H9 (cell line): ENCODE data around the gene FANCC. TPM values are rescaled to one million over a fixed set of nuclear protein-coding genes. Genes with fewer than 3 reads are reported as not detected.
"Not testable (repeated sequence)": the region's sequence is repeated elsewhere in the genome, so short reads cannot be mapped to it uniquely, and the experiment has no call there.

Experiments
- DNase-seq: peaks from one replicate; pipeline ENCODE4 v3.0.0-alpha.2; 2017
- H2AFZ ChIP-seq: one replicate; pipeline ENCODE4 v1.6.1; 2013; ENCODE audit warnings: mild to moderate bottlenecking, low read length, control low read depth, moderate library complexity
- H2AK5ac ChIP-seq: 2 replicates; pipeline ENCODE4 v1.6.1; 2013; ENCODE audit warnings: low read length, control low read depth, mixed read lengths; ENCODE audit not compliant: insufficient read length
- H2BK120ac ChIP-seq: one replicate; pipeline ENCODE4 v1.6.1; 2013; ENCODE audit warnings: low read depth, mild to moderate bottlenecking, low read length, control low read depth, inconsistent platforms; ENCODE audit not compliant: poor library complexity, severe bottlenecking
- H2BK12ac ChIP-seq: 2 replicates; pipeline ENCODE4 v1.6.1; 2013; ENCODE audit warnings: low read length, control low read depth, mixed read lengths, low read depth; ENCODE audit not compliant: insufficient read length
- H2BK15ac ChIP-seq: 2 replicates; pipeline ENCODE4 v1.6.1; 2013; ENCODE audit warnings: low read depth, low read length, control low read depth
- H2BK20ac ChIP-seq: one replicate; pipeline ENCODE4 v1.6.1; 2013; ENCODE audit warnings: low read depth, mild to moderate bottlenecking, low read length, control low read depth, inconsistent platforms; ENCODE audit not compliant: poor library complexity, severe bottlenecking
- H2BK5ac ChIP-seq: 2 replicates; pipeline ENCODE4 v1.6.1; 2013; ENCODE audit warnings: low read length, control low read depth, mixed read lengths; ENCODE audit not compliant: insufficient read length
- H3K14ac ChIP-seq: 2 replicates; pipeline ENCODE4 v1.6.1; 2013; ENCODE audit warnings: low read length, control low read depth; ENCODE audit not compliant: insufficient read depth
- H3K18ac ChIP-seq: 2 replicates; pipeline ENCODE4 v1.6.1; 2013; ENCODE audit warnings: low read depth, mild to moderate bottlenecking, mixed read lengths, low read length, control low read depth; ENCODE audit not compliant: insufficient read length
- H3K23ac ChIP-seq: 2 replicates; pipeline ENCODE4 v1.6.1; 2013; ENCODE audit warnings: low read length, control low read depth, mixed read lengths, low read depth; ENCODE audit not compliant: insufficient read length
- H3K23me2 ChIP-seq: 2 replicates; pipeline ENCODE4 v1.6.1; 2013; ENCODE audit warnings: low read depth, mild to moderate bottlenecking, mixed read lengths, low read length, control low read depth; ENCODE audit not compliant: insufficient read length, poor library complexity, severe bottlenecking
- H3K27ac ChIP-seq: 2 replicates; pipeline ENCODE4 v1.5.1; 2013; ENCODE audit warnings: low read length, control low read depth, mixed read lengths, low read depth; ENCODE audit not compliant: insufficient read length
- H3K27me3 ChIP-seq: 2 replicates; pipeline ENCODE4 v1.6.1; 2013; ENCODE audit warnings: low read length, control low read depth, inconsistent platforms; ENCODE audit not compliant: insufficient read depth
- H3K4ac ChIP-seq: 2 replicates; pipeline ENCODE4 v1.6.1; 2013; ENCODE audit warnings: low read depth, mild to moderate bottlenecking, control low read depth, inconsistent platforms, low read length, moderate library complexity
- H3K4me1 ChIP-seq: 2 replicates; pipeline ENCODE4 v1.6.1; 2013; ENCODE audit warnings: low read length, control low read depth, inconsistent platforms; ENCODE audit not compliant: insufficient read depth
- H3K4me2 ChIP-seq: 2 replicates; pipeline ENCODE4 v1.6.1; 2013; ENCODE audit warnings: low read length, control low read depth, mixed read lengths; ENCODE audit not compliant: insufficient read length, insufficient read depth
- H3K56ac ChIP-seq: 2 replicates; pipeline ENCODE4 v1.6.1; 2013; ENCODE audit warnings: low read depth, mild to moderate bottlenecking, mixed read lengths, low read length, control low read depth; ENCODE audit not compliant: insufficient read length
- H3K79me1 ChIP-seq: 2 replicates; pipeline ENCODE4 v1.6.1; 2013; ENCODE audit warnings: low read depth, mild to moderate bottlenecking, moderate library complexity, low read length, control low read depth, inconsistent platforms; ENCODE audit not compliant: insufficient read depth, poor library complexity, severe bottlenecking
- H3K79me2 ChIP-seq: 2 replicates; pipeline ENCODE4 v1.6.1; 2013; ENCODE audit warnings: low read length, control low read depth, inconsistent platforms; ENCODE audit not compliant: insufficient read depth
- H3K9ac ChIP-seq: 2 replicates; pipeline ENCODE4 v1.6.1; 2013; ENCODE audit warnings: low read length, control low read depth, mixed read lengths; ENCODE audit not compliant: insufficient read length; ENCODE audit errors: extremely low read depth
- H3K9me3 ChIP-seq: one replicate; pipeline ENCODE4 v1.6.1; 2013; ENCODE audit warnings: low read depth, low read length, inconsistent platforms; ENCODE audit not compliant: control insufficient read depth
- H3T11ph ChIP-seq: one replicate; pipeline ENCODE4 v1.6.1; 2013; ENCODE audit warnings: mild to moderate bottlenecking, low read length, control low read depth, inconsistent platforms
- H4K20me1 ChIP-seq: one replicate; pipeline ENCODE4 v1.6.1; 2013; ENCODE audit not compliant: control insufficient read depth, insufficient read length, insufficient read depth
- H4K5ac ChIP-seq: 2 replicates; pipeline ENCODE4 v1.6.1; 2013; ENCODE audit warnings: low read depth, mild to moderate bottlenecking, mixed read lengths, low read length, control low read depth; ENCODE audit not compliant: insufficient read length
- H4K8ac ChIP-seq: replicated peaks from 2 replicates; pipeline ENCODE4 v1.6.1; 2013; ENCODE audit warnings: low read length, control low read depth, mixed read lengths, low read depth; ENCODE audit not compliant: insufficient read length
- H4K91ac ChIP-seq: 2 replicates; pipeline ENCODE4 v1.6.1; 2013; ENCODE audit warnings: low read depth, mild to moderate bottlenecking, moderate library complexity, mixed read lengths, low read length, control low read depth; ENCODE audit not compliant: insufficient read length
- H3K27ac Mint-ChIP-seq, 3 experiments: 2 replicates in 2 of 3; 3 replicates in 1 of 3; pipeline ENCODE4 v1.8.0; 2020 to 2021; ENCODE audit warnings: mixed read lengths in 3 of 3, mild to moderate bottlenecking in 1 of 3, moderate library complexity in 1 of 3
- H3K27me3 Mint-ChIP-seq: 2 replicates; pipeline ENCODE4 v1.8.0; 2021; ENCODE audit warnings: low read depth, mild to moderate bottlenecking, moderate library complexity, mixed read lengths
- H3K36me3 Mint-ChIP-seq, 3 experiments: 2 replicates in 2 of 3; 3 replicates in 1 of 3; pipeline ENCODE4 v1.8.0; 2020 to 2021; ENCODE audit warnings: low read depth in 3 of 3, mixed read lengths in 3 of 3; ENCODE audit not compliant: insufficient read depth in 1 of 3
- H3K4me1 Mint-ChIP-seq, 2 experiments: 2 replicates each; pipeline ENCODE4 v1.8.0; 2020; ENCODE audit warnings: mixed read lengths in 2 of 2
- H3K4me3 Mint-ChIP-seq, 2 experiments: 2 replicates in 1 of 2; 3 replicates in 1 of 2; pipeline ENCODE4 v1.8.0; 2020 to 2021; ENCODE audit warnings: mild to moderate bottlenecking in 2 of 2, mixed read lengths in 2 of 2, moderate library complexity in 1 of 2
- H3K9me3 Mint-ChIP-seq, 2 experiments: 2 replicates in 1 of 2; 3 replicates in 1 of 2; pipeline ENCODE4 v1.8.0; 2020; ENCODE audit warnings: mild to moderate bottlenecking in 2 of 2, mixed read lengths in 2 of 2, moderate library complexity in 1 of 2
- CTCF ChIP-seq: fragments of 200-600 bp; sonication (generic); conservative IDR thresholded peaks from 3 replicates; pipeline ENCODE4 v1.8.0; 2021; ENCODE audit warnings: antibody characterized with exemption, mild to moderate bottlenecking
- WGBS: extraction: QIAGEN DNeasy Blood & Tissue Kit; methylation state at CpG from one replicate; pipeline ENCODE4 v1.1.7; 2013; ENCODE audit warnings: missing lambda C conversion rate, low lambda C conversion rate, mixed read lengths; ENCODE audit not compliant: insufficient read length; ENCODE audit errors: extremely low coverage; 5-methylcytosine and 5-hydroxymethylcytosine counted together
- total RNA-seq: library from RNA; stranded (reverse); gene quantifications from 2 replicates; pipeline ENCODE4 v1.2.1, GENCODE V29; 2021

FANCC gene
- total RNA-seq, 1 experiment from 2014 or later, result 14.6 TPM

GRCh38 chr9:95276395-95276954 lies 41.0 kb downstream of the FANCC start:
- Histone ChIP-seq H4K20me1 (no peaks in the 10 kb centered on the region), H2BK15ac (no peak overlapping the region), H3K14ac (no peak overlapping the region), H3K4ac (no peak overlapping the region), H2AK5ac (no peak overlapping the region), H3K9ac (no peak overlapping the region), H3K27me3 (no peaks in the 10 kb centered on the region), H2AFZ (no peak overlapping the region), H3K4me1 (no peaks in the 10 kb centered on the region), H4K91ac (no peak overlapping the region), H2BK5ac (no peak overlapping the region), H3K23me2 (no peaks in the 10 kb centered on the region), H4K5ac (no peak overlapping the region), H3K79me2 (no peaks in the 10 kb centered on the region), H3K18ac (no peak overlapping the region), H3K79me1 (no peaks in the 10 kb centered on the region), H3K23ac (no peak overlapping the region), H3K56ac (no peak overlapping the region), H3T11ph (no peak overlapping the region), H2BK120ac (no peak overlapping the region), H2BK12ac (no peak overlapping the region), H4K8ac (no peak overlapping the region), H3K4me2 (no peak overlapping the region), H3K27ac (no peak overlapping the region), H3K9me3 (no peaks in the 10 kb centered on the region), H2BK20ac (no peak overlapping the region)
- DNase-seq, result no peak
- Mint-ChIP-seq H3K9me3 (no peaks in the 10 kb centered on the region; a peak in 2 of 5 replicates), H3K27ac (no peak overlapping the region), H3K36me3 (no peaks in the 10 kb centered on the region; a peak in 1 of 7 replicates), H3K27me3 (no peaks in the 10 kb centered on the region), H3K4me1 (no peaks in the 10 kb centered on the region), H3K4me3 (no peak overlapping the region)
- TF ChIP-seq CTCF, result no peak
- WGBS, result no CpG with 5 or more reads among the region's 8 CpGs

GRCh38 chr9:95274160-95274559 lies 43.3 kb downstream of the FANCC start:
- not testable (repeated sequence) for H3K9ac ChIP-seq, H3K4ac ChIP-seq, H3T11ph ChIP-seq, H3K27ac Mint-ChIP-seq, H3K9me3 ChIP-seq, H3K4me1 Mint-ChIP-seq, H3K27ac ChIP-seq, H2AFZ ChIP-seq, H4K8ac ChIP-seq, H3K23ac ChIP-seq, H2AK5ac ChIP-seq, H2BK12ac ChIP-seq, DNase-seq, H4K20me1 ChIP-seq, H3K56ac ChIP-seq, H2BK5ac ChIP-seq, H3K79me2 ChIP-seq, H3K9me3 Mint-ChIP-seq, H3K4me1 ChIP-seq, H3K27me3 Mint-ChIP-seq, H3K23me2 ChIP-seq, H3K4me2 ChIP-seq, H3K14ac ChIP-seq, H4K91ac ChIP-seq, H3K27me3 ChIP-seq, H3K79me1 ChIP-seq, H2BK20ac ChIP-seq, H4K5ac ChIP-seq, H2BK120ac ChIP-seq, H2BK15ac ChIP-seq, H3K4me3 Mint-ChIP-seq, H3K18ac ChIP-seq, H3K36me3 Mint-ChIP-seq
- WGBS, result no CpG with 5 or more reads among the region's 2 CpGs
